Cardiac muscle cell (in vitro differentiated cells and primary cell): Measurements from ENCODE around the gene SYN1. TPM values are rescaled to one million over a fixed set of nuclear protein-coding genes. Genes with fewer than 3 reads are reported as not detected.
A peak's percentile ranks its signal among the peaks of the same experiment; 100 is the strongest.

Experiments used
- DNase-seq, 2 donors: peaks; one replicate each; pipeline versions ENCODE4 v3.0.0 to v3.0.0-alpha.2; 2010 to 2017; ENCODE audit warnings: low read depth in 1 of 2, low spot score in 1 of 2
- H3K27ac ChIP-seq: fragments of 200-600 bp; sonication (generic); 2 replicates; pipeline ENCODE4 v1.5.1; 2016
- H3K27me3 ChIP-seq: fragments of 200-600 bp; sonication (generic); 2 replicates; pipeline ENCODE4 v1.6.0; 2016; ENCODE audit warnings: control low read depth
- H3K36me3 ChIP-seq: fragments of 200-600 bp; sonication (generic); 2 replicates; pipeline ENCODE4 v1.5.1; 2016; ENCODE audit warnings: control low read depth
- H3K4me1 ChIP-seq: fragments of 200-600 bp; sonication (generic); 2 replicates; pipeline ENCODE4 v1.8.1; 2017; ENCODE audit warnings: low read depth, mild to moderate bottlenecking, mixed run types
- H3K4me3 ChIP-seq: fragments of 200-600 bp; sonication (generic); 2 replicates; pipeline ENCODE4 v1.5.1; 2016; ENCODE audit warnings: mild to moderate bottlenecking
- H3K9me3 ChIP-seq: fragments of 200-600 bp; sonication (generic); 2 replicates; pipeline ENCODE4 v1.5.1; 2017; ENCODE audit warnings: low read depth, mild to moderate bottlenecking, control low read depth
- CTCF ChIP-seq: IDR thresholded peaks from 2 replicates; pipeline ENCODE4 v1.5.1; 2012; ENCODE audit warnings: low read depth, mild to moderate bottlenecking, low read length
- polyA plus RNA-seq: library from polyadenylated mRNA; unstranded; fragments of >200 nt; fragmentation: Nextera tagmentation; extraction: Ambion mirVana; gene quantifications from 2 replicates; pipeline ENCODE4 v1.2.1, GENCODE V29; 2016
- total RNA-seq: library from RNA; depleted of rRNA; stranded (reverse); fragments of >200 nt; gene quantifications from 2 replicates; pipeline ENCODE4 v1.2.3, GENCODE V29; 2016

The SYN1 gene
- total and polyA plus RNA-seq, 2 experiments from 2014 or later: 2.0 to 12.6 TPM

DNA sequence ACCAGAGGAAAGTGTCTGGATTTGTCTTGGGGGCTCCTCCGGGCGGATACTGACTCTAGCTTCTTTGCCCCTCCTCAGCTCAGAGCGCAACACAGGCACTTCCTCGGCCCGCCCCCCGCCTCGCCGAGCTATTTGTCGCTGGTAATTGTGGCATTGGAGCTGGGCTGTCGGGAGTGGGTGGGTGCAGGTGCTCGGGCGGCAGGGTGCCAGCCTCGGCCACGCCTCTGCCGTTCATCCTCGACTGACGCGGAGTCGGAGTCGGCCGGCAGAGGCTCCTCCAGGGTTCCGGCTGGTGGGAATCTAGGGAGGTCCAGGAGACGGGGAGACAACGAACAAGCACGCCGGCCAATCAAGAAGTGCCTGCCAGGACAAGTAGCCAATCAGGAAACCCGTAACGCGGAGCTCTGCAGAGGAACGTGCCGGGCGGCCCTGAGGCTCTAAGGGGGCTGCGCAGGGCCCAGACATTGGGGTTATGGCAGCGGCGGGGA is 3.9 kb upstream of the SYN1 start:
- H3K9me3 ChIP-seq: no peaks in the 10 kb centered on the region

GRCh38 chrX:47621851-47622250 is 2.2 kb upstream of the SYN1 start:
- Histone ChIP-seq H3K4me1 (no peaks in the 10 kb centered on the region), H3K9me3 (no peaks in the 10 kb centered on the region), H3K4me3 (no peak overlapping the region), H3K36me3 (no peaks in the 10 kb centered on the region), H3K27me3 (peaks cover 8% of the 10 kb centered on the region), H3K27ac (no peak overlapping the region)
- no peak for TF ChIP-seq CTCF
- no peak for DNase-seq

More for the DNA sequence above, 3.9 kb upstream of the SYN1 start:
- peak overlapping the region; percentile 15 for H3K4me3 ChIP-seq
- TF ChIP-seq CTCF: no peak
- H3K27ac ChIP-seq: no peak overlapping the region
- peak; percentile 82 to 84 for DNase-seq
- H3K27me3 ChIP-seq: peaks cover 8% of the 10 kb centered on the region
- H3K4me1 ChIP-seq: no peaks in the 10 kb centered on the region
- no peaks in the 10 kb centered on the region for H3K36me3 ChIP-seq

GRCh38 chrX:47620303-47620685 is 637 bp upstream of the SYN1 start:
- Histone ChIP-seq H3K27ac (no peak overlapping the region), H3K36me3 (no peaks in the 10 kb centered on the region), H3K9me3 (no peaks in the 10 kb centered on the region), H3K4me3 (no peak overlapping the region), H3K4me1 (no peaks in the 10 kb centered on the region), H3K27me3 (peaks cover 8% of the 10 kb centered on the region)
- no peak for TF ChIP-seq CTCF
- no peak for DNase-seq

DNA sequence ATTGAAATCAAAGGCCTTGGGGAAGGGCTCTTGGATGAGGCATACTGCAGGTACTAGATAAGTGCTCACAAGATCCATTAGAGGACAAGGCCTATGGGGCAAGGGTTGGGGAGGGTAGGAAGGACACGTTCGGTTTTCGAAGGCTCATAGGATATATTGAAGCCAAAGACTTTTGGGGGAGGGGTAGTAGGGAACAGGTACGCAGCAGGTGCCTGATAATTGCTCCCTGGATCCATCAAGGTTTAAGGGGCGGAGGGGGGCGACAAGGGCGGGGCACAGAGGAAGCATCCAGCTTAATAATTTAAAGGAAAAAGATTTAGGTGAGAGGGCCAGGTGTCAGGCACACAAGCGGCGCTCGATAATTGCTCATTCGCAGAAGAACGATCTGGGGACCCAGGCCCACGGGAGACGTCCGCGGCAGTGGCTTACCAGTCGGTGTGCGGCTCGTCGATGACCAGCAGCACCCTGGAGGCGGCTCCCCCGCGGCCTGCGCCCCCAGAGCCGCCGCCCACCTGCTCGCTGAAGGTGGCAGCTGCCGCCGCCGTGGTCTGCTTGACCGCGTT is 653 bp downstream of the SYN1 start:
- Histone ChIP-seq H3K27me3 (peaks cover 8% of the 10 kb centered on the region), H3K27ac (no peak overlapping the region), H3K4me1 (no peaks in the 10 kb centered on the region), H3K4me3 (no peak overlapping the region), H3K9me3 (no peaks in the 10 kb centered on the region), H3K36me3 (no peaks in the 10 kb centered on the region)
- TF ChIP-seq CTCF: no peak
- DNase-seq: no peak

DNA sequence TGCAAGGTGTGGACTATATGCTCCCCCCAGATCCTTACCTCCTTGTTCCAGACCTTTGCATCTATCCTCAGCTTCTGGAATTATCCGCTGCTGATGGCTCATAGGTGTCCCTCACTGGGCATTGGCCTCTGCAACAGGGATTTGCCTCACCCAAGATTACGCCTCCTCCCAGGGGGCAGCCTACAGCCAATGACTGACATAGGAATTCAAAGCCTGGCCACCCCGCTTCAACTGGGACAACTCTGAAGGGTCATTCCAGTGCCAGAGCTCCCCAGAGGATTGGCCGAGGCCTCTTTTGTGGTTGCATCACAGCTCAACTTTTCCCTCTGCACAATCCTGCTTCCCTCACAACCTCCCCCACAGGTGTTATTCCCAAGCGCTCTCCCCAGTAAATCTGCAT is 5.0 kb downstream of the SYN1 start:
- Histone ChIP-seq H3K36me3 (no peaks in the 10 kb centered on the region), H3K4me3 (no peak overlapping the region), H3K27ac (no peak overlapping the region), H3K9me3 (no peaks in the 10 kb centered on the region), H3K27me3 (peaks cover 5% of the 10 kb centered on the region), H3K4me1 (no peaks in the 10 kb centered on the region)
- no peak for TF ChIP-seq CTCF
- no peak for DNase-seq
